Liver (tissue), 3 donors: ENCODE measurements around the gene MAPK8IP3.

Experiments
- JUND ChIP-seq, 2 donors: IDR thresholded peaks; 2 replicates each; pipeline ENCODE4 v1.6.1; 2016; ENCODE audit warnings: antibody characterized with exemption in 2 of 2
- RAD21 ChIP-seq, 2 donors: IDR thresholded peaks; 2 replicates each; pipeline ENCODE4 v1.6.1; 2016; ENCODE audit warnings: antibody characterized with exemption in 2 of 2, mild to moderate bottlenecking in 2 of 2
- SP1 ChIP-seq: IDR thresholded peaks from 2 replicates; pipeline ENCODE4 v1.6.1; 2018; ENCODE audit warnings: antibody characterized with exemption, mild to moderate bottlenecking
- YY1 ChIP-seq: IDR thresholded peaks from 2 replicates; pipeline ENCODE4 v1.6.1; 2016; ENCODE audit warnings: antibody characterized with exemption, mild to moderate bottlenecking
- TF ChIP-seq, protein P1 (sequence below): IDR thresholded peaks from 2 replicates; pipeline ENCODE4 v1.6.1; 2016; ENCODE audit warnings: antibody characterized with exemption
- TF ChIP-seq, protein P2 (sequence below): IDR thresholded peaks from 2 replicates; pipeline ENCODE4 v1.6.1; 2016; ENCODE audit warnings: antibody characterized with exemption, mild to moderate bottlenecking
- TF ChIP-seq, protein P3 (sequence below): fragments of 150-350 bp; IDR thresholded peaks from 2 replicates; pipeline ENCODE4 v1.5.1; 2017; ENCODE audit warnings: improper control_type of control experiment, low read depth, low read length; ENCODE audit not compliant: missing input control
- TF ChIP-seq, protein P4 (sequence below): IDR thresholded peaks from 2 replicates; pipeline ENCODE4 v1.6.1; 2016; ENCODE audit warnings: antibody characterized with exemption
- TF ChIP-seq, protein P5 (sequence below): IDR thresholded peaks from 2 replicates; pipeline ENCODE4 v1.6.1; 2016; ENCODE audit warnings: antibody characterized with exemption
- donor health status: healthy.
- donor health status: healthy.

DNA sequence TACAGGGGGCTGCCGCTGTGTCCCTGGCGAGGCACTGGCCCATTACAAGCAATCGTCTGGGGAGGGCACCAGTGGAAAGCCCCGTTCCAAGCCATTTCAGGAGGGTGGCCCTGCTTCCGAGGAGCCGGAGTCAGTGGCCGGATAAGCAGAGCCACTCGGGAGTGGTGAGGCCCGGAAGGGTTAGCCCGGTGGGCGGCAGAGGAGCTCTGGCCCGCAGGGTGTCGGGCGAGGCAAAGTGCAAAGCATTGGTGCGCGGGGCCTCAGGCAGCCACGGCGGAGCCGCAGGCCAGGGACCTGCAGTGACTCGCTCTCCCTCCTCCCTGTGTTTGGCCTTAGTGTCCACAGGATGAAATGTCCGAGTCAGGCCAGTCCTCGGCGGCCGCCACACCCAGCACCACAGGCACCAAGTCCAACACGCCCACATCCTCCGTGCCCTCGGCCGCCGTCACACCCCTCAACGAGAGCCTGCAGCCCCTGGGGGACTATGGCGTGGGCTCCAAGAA, 40.7 kb downstream of the MAPK8IP3 start:
- TF ChIP-seq, protein P1, sequence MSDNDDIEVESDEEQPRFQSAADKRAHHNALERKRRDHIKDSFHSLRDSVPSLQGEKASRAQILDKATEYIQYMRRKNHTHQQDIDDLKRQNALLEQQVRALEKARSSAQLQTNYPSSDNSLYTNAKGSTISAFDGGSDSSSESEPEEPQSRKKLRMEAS, result no peak
- TF ChIP-seq, protein P2, sequence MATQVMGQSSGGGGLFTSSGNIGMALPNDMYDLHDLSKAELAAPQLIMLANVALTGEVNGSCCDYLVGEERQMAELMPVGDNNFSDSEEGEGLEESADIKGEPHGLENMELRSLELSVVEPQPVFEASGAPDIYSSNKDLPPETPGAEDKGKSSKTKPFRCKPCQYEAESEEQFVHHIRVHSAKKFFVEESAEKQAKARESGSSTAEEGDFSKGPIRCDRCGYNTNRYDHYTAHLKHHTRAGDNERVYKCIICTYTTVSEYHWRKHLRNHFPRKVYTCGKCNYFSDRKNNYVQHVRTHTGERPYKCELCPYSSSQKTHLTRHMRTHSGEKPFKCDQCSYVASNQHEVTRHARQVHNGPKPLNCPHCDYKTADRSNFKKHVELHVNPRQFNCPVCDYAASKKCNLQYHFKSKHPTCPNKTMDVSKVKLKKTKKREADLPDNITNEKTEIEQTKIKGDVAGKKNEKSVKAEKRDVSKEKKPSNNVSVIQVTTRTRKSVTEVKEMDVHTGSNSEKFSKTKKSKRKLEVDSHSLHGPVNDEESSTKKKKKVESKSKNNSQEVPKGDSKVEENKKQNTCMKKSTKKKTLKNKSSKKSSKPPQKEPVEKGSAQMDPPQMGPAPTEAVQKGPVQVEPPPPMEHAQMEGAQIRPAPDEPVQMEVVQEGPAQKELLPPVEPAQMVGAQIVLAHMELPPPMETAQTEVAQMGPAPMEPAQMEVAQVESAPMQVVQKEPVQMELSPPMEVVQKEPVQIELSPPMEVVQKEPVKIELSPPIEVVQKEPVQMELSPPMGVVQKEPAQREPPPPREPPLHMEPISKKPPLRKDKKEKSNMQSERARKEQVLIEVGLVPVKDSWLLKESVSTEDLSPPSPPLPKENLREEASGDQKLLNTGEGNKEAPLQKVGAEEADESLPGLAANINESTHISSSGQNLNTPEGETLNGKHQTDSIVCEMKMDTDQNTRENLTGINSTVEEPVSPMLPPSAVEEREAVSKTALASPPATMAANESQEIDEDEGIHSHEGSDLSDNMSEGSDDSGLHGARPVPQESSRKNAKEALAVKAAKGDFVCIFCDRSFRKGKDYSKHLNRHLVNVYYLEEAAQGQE, result no peak
- TF ChIP-seq, protein P3, sequence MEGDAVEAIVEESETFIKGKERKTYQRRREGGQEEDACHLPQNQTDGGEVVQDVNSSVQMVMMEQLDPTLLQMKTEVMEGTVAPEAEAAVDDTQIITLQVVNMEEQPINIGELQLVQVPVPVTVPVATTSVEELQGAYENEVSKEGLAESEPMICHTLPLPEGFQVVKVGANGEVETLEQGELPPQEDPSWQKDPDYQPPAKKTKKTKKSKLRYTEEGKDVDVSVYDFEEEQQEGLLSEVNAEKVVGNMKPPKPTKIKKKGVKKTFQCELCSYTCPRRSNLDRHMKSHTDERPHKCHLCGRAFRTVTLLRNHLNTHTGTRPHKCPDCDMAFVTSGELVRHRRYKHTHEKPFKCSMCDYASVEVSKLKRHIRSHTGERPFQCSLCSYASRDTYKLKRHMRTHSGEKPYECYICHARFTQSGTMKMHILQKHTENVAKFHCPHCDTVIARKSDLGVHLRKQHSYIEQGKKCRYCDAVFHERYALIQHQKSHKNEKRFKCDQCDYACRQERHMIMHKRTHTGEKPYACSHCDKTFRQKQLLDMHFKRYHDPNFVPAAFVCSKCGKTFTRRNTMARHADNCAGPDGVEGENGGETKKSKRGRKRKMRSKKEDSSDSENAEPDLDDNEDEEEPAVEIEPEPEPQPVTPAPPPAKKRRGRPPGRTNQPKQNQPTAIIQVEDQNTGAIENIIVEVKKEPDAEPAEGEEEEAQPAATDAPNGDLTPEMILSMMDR, result no peak
- no peak for TF ChIP-seq RAD21 (IDR thresholded peaks at IDR 0.05)
- TF ChIP-seq JUND (IDR thresholded peaks at IDR 0.05), result no peak
- TF ChIP-seq, protein P4, sequence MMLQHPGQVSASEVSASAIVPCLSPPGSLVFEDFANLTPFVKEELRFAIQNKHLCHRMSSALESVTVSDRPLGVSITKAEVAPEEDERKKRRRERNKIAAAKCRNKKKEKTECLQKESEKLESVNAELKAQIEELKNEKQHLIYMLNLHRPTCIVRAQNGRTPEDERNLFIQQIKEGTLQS, result no peak
- TF ChIP-seq SP1, result no peak
- TF ChIP-seq, protein P5, sequence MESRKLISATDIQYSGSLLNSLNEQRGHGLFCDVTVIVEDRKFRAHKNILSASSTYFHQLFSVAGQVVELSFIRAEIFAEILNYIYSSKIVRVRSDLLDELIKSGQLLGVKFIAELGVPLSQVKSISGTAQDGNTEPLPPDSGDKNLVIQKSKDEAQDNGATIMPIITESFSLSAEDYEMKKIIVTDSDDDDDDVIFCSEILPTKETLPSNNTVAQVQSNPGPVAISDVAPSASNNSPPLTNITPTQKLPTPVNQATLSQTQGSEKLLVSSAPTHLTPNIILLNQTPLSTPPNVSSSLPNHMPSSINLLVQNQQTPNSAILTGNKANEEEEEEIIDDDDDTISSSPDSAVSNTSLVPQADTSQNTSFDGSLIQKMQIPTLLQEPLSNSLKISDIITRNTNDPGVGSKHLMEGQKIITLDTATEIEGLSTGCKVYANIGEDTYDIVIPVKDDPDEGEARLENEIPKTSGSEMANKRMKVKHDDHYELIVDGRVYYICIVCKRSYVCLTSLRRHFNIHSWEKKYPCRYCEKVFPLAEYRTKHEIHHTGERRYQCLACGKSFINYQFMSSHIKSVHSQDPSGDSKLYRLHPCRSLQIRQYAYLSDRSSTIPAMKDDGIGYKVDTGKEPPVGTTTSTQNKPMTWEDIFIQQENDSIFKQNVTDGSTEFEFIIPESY, result no peak
- TF ChIP-seq YY1, result no peak
